Erythroblast (primary cell): ENCODE results near the gene CTF1.

Source experiments
- DNase-seq, 2 experiments: peaks; one replicate each; lab custom pipeline; 2025; lab: John Stamatoyannopoulos, UW
- GATA1 ChIP-seq: IDR thresholded peaks from 2 replicates; pipeline ENCODE4 v1.6.1; 2011; ENCODE audit warnings: low read depth, mild to moderate bottlenecking, control low read depth, low read length, moderate library complexity
- POLR2A ChIP-seq: IDR thresholded peaks from 2 replicates; pipeline ENCODE4 v1.6.1; 2011; ENCODE audit warnings: mild to moderate bottlenecking, low read length

CTF1 gene

DNA sequence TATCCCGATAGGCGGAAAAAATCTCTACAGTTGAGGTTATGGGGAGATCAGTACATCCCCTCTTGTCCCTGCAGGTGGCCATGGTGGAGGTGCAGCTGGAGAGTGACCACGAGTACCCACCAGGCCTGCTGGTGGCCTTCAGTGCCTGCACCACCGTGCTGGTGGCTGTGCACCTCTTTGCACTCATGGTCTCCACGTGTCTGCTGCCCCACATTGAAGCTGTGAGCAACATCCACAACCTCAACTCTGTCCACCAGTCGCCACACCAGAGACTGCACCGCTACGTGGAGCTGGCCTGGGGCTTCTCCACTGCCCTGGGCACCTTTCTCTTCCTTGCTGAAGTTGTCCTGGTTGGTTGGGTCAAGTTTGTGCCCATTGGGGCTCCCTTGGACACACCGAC, 56.7 kb downstream of the CTF1 start:
- TF ChIP-seq POLR2A (no peak), GATA1 (no peak)
- DNase-seq = no peak
